Right cardiac atrium (tissue), 5 donors: ENCODE results near the gene AUNIP. TPM values are rescaled to one million over a fixed set of nuclear protein-coding genes. Genes with fewer than 3 reads are reported as not detected.

Experiments
- ATAC-seq, 2 donors: fragments of 200-7000 bp; cut with Tn5 transposase; one replicate each; pipeline versions ENCODE4 v1.8.0 to v1.9.1; 2020; ENCODE audit warnings: moderate library complexity in 2 of 2, mild to moderate bottlenecking in 1 of 2
- DNase-seq, 3 donors: peaks; one replicate each; pipeline ENCODE4 v3.0.0-alpha.2; 2020
- H3K27ac ChIP-seq: one replicate; pipeline ENCODE4 v1.5.1; 2013; ENCODE audit warnings: mild to moderate bottlenecking, low read length, control low read depth, moderate library complexity
- H3K27me3 ChIP-seq: one replicate; pipeline ENCODE4 v1.6.1; 2013; ENCODE audit not compliant: control insufficient read depth, insufficient read depth
- H3K4me1 ChIP-seq: one replicate; pipeline ENCODE4 v1.6.1; 2013; ENCODE audit warnings: low read length; ENCODE audit not compliant: control insufficient read depth, insufficient read depth
- H3K4me3 ChIP-seq: one replicate; pipeline ENCODE4 v1.5.1; 2013; ENCODE audit warnings: low read length, control low read depth
- H3K9me3 ChIP-seq: one replicate; pipeline ENCODE4 v1.6.1; 2013; ENCODE audit warnings: low read length; ENCODE audit not compliant: control insufficient read depth
- WGBS: extraction: QIAGEN DNeasy Blood & Tissue Kit; methylation state at CpG from one replicate; pipeline ENCODE4 v1.1.7; 2013; 5-methylcytosine and 5-hydroxymethylcytosine counted together
- intact Hi-C, 4 donors: fragments of 100-400 bp; cut with DNase I; formaldehyde crosslinking; loops; one replicate each; pipeline versions ENCODE4 v1.11.0 to v1.14.0; 2022 to 2023
- polyA plus RNA-seq: library from polyadenylated mRNA; stranded (reverse); fragments of 200-250 nt; gene quantifications from one replicate; pipeline ENCODE4 v1.2.3, GENCODE V29; 2013
- total RNA-seq, 4 donors: library from RNA; stranded (reverse); fragmentation: NEBNext Ultra II Directional; extraction: Animal tissue kit (Norgen Biotek cat#: 25700); gene quantifications; one replicate each; pipeline ENCODE4 v1.2.1, GENCODE V29; 2021
- donor health status: healthy with polysubstance abuse.
- donor health status: DM: no; HTN: yes; CAD: no.
- donor health status: DM: no; HTN: no; CAD: no.
- donor health status: DM: no; HTN: yes; CAD: no; lungs with severe emphysema.
- donor health status: DM: yes; HTN: yes; CAD: no.

The AUNIP gene
- total and polyA plus RNA-seq, 5 donors, result 0.34 TPM; not detected in 4

- DNase-seq (no peak), ATAC-seq (no peak)
- Histone ChIP-seq H3K27me3 (no peaks in the 10 kb centered on the region), H3K27ac (peak overlapping the region; percentile 90), H3K4me3 (peak overlapping the region; percentile 88), H3K9me3 (no peaks in the 10 kb centered on the region), H3K4me1 (peaks cover 14% of the 10 kb centered on the region)
- 30% methylated on average over 10 of the region's 10 CpGs for WGBS
- intact Hi-C loops, result no loop called here
Measured at GRCh38 chr1:25821112-25821476, 38.2 kb downstream of the AUNIP start.

- H3K4me1 ChIP-seq, result peaks cover 14% of the 10 kb centered on the region
- H3K9me3 ChIP-seq, result no peaks in the 10 kb centered on the region
- DNase-seq (peak; percentile 54 to 81 (median 71)), ATAC-seq (peak; percentile 59 to 64)
- H3K4me3 ChIP-seq, result peak overlapping the region; percentile 88
- H3K27me3 ChIP-seq, result no peaks in the 10 kb centered on the region
- intact Hi-C loops, result no loop called here
- peak overlapping the region; percentile 90 for H3K27ac ChIP-seq
- under 1% methylated on average over 67 of the region's 67 CpGs for WGBS
Measured at GRCh38 chr1:25820247-25821111, 38.8 kb downstream of the AUNIP start.

GRCh38 chr1:25819491-25820246 is 39.6 kb downstream of the AUNIP start, which contains the start of gene MTFR1L:
Gene MTFR1L (plus strand): TSS chr1:25819954. CDS start chr1:25823105, 3,151 bp downstream.
- peak within 1 kb of the TSS; percentile 90 for H3K27ac ChIP-seq
- peak; percentile 89 to 96 (median 95) for DNase-seq
- H3K4me3 ChIP-seq, result peak within 1 kb of the TSS; percentile 88
- intact Hi-C loops, result loop anchor here in 2 of 4 donors (10.0 kb wide), 2 partner anchors 275 to 575 kb away; partner anchors contain the start of genes LDLRAP1 (in 1 of the 2) and RSRP1 (in 1 of the 2)
- under 1% methylated on average over 64 of the region's 64 CpGs for WGBS
- H3K9me3 ChIP-seq, result no peaks in the 10 kb centered on the region
- ATAC-seq, result peak; percentile 93
- H3K27me3 ChIP-seq, result no peaks in the 10 kb centered on the region
- peaks cover 14% of the 10 kb centered on the region for H3K4me1 ChIP-seq

GRCh38 chr1:25818569-25818968 is 40.7 kb downstream of the AUNIP start:
- 48% methylated on average over 6 of the region's 6 CpGs for WGBS
- intact Hi-C loops, result loop anchor here in 2 of 4 donors (10.0 kb wide), 2 partner anchors 274 to 574 kb away; partner anchors contain the start of genes LDLRAP1 (in 1 of the 2) and RSRP1 (in 1 of the 2)
- H3K27me3 ChIP-seq, result no peaks in the 10 kb centered on the region
- H3K4me1 ChIP-seq, result peaks cover 14% of the 10 kb centered on the region
- ATAC-seq, result no peak
- H3K27ac ChIP-seq, result no peak overlapping the region
- no peak overlapping the region for H3K4me3 ChIP-seq
- H3K9me3 ChIP-seq, result no peaks in the 10 kb centered on the region
- DNase-seq, result no peak

- H3K4me3 ChIP-seq, result no peak overlapping the region
- WGBS, result 40% methylated on average over 8 of the region's 8 CpGs
- no peaks in the 10 kb centered on the region for H3K27me3 ChIP-seq
- no peaks in the 10 kb centered on the region for H3K9me3 ChIP-seq
- DNase-seq, result peak in 1 of 3 donors; percentile 56
- intact Hi-C loops, result loop anchor here in 2 of 4 donors (10.0 kb wide), 2 partner anchors 273 to 573 kb away; partner anchors contain the start of genes LDLRAP1 (in 1 of the 2) and RSRP1 (in 1 of the 2)
- ATAC-seq, result no peak
- peaks cover 14% of the 10 kb centered on the region for H3K4me1 ChIP-seq
- H3K27ac ChIP-seq, result no peak overlapping the region
Measured at GRCh38 chr1:25817840-25818501, 41.3 kb downstream of the AUNIP start.

GRCh38 chr1:25816112-25816718 is 43.0 kb downstream of the AUNIP start:
- Histone ChIP-seq H3K27ac (no peak overlapping the region), H3K9me3 (no peaks in the 10 kb centered on the region), H3K4me3 (no peak overlapping the region), H3K4me1 (peaks cover 7% of the 10 kb centered on the region), H3K27me3 (no peaks in the 10 kb centered on the region)
- ATAC-seq (no peak), DNase-seq (no peak)
- intact Hi-C loops, result loop anchor here in 2 of 4 donors (10.0 kb wide), 2 partner anchors 271 to 571 kb away; partner anchors contain the start of genes LDLRAP1 (in 1 of the 2) and RSRP1 (in 1 of the 2)
- 85% methylated on average over 15 of the region's 15 CpGs for WGBS

- Histone ChIP-seq H3K27me3 (no peaks in the 10 kb centered on the region), H3K27ac (no peak overlapping the region), H3K4me3 (no peak overlapping the region), H3K9me3 (no peaks in the 10 kb centered on the region), H3K4me1 (peaks cover 2% of the 10 kb centered on the region)
- no peak for ATAC-seq
- intact Hi-C loops, result loop anchor here in 2 of 4 donors (10.0 kb wide), 2 partner anchors 271 to 571 kb away; partner anchors contain the start of genes LDLRAP1 (in 1 of the 2) and RSRP1 (in 1 of the 2)
- no peak for DNase-seq
- WGBS, result 88% methylated on average over 24 of the region's 24 CpGs
Measured at GRCh38 chr1:25815208-25816111, 43.8 kb downstream of the AUNIP start.

- Histone ChIP-seq H3K9me3 (no peaks in the 10 kb centered on the region), H3K4me3 (no peak overlapping the region), H3K4me1 (peaks cover 2% of the 10 kb centered on the region), H3K27me3 (no peaks in the 10 kb centered on the region), H3K27ac (no peak overlapping the region)
- no peak for ATAC-seq
- intact Hi-C loops, result loop anchor here in 2 of 4 donors (10.0 kb wide), 2 partner anchors 270 to 570 kb away; partner anchors contain the start of genes LDLRAP1 (in 1 of the 2) and RSRP1 (in 1 of the 2)
- no peak for DNase-seq
- 92% methylated on average over 7 of the region's 7 CpGs for WGBS
Measured at GRCh38 chr1:25814549-25815087, 44.6 kb downstream of the AUNIP start.
